ENCODE measurements around the gene PRRC2C.

- TF ChIP-seq CTCF (conservative IDR thresholded peaks at IDR 0.05; ENCODE audit: low read length) (no peak), EZH2phosphoT487 (IDR thresholded peaks at IDR 0.05; ENCODE audit: borderline replicate concordance, low read depth, low read length) (no peak)
These were observed 36.2 kb downstream of the PRRC2C start for GRCh38 chr1:171521567-171521966.

All from OCI-LY7 (cell line).